Liver (tissue), 9 donors: ENCODE results near the gene C19orf81. TPM values are rescaled to one million over a fixed set of nuclear protein-coding genes. Genes with fewer than 3 reads are reported as not detected.

Experiments
- DNase-seq: peaks from one replicate; pipeline ENCODE4 v3.0.0-alpha.2; 2017; ENCODE audit warnings: low spot score
- H3K27ac ChIP-seq, 2 donors: one replicate each; pipeline ENCODE4 v1.7.0; 2013; ENCODE audit warnings: inconsistent platforms in 2 of 2, low read length in 2 of 2, control low read depth in 1 of 2, low read depth in 1 of 2, mild to moderate bottlenecking in 1 of 2
- H3K27me3 ChIP-seq, 4 donors: one replicate each; pipeline versions ENCODE4 v1.6.1 to v1.7.0; 2013; ENCODE audit warnings: low read length in 3 of 4, inconsistent platforms in 1 of 4, mild to moderate bottlenecking in 1 of 4, moderate library complexity in 1 of 4; ENCODE audit not compliant: control insufficient read depth in 4 of 4, insufficient read depth in 4 of 4
- H3K36me3 ChIP-seq, 4 donors: one replicate each; pipeline versions ENCODE4 v1.6.1 to v1.7.0; 2013; ENCODE audit warnings: low read length in 3 of 4, mild to moderate bottlenecking in 3 of 4, low read depth in 1 of 4, moderate library complexity in 1 of 4; ENCODE audit not compliant: control insufficient read depth in 4 of 4, insufficient read depth in 3 of 4
- H3K4me1 ChIP-seq, 4 donors: one replicate each; pipeline versions ENCODE4 v1.6.1 to v1.7.0; 2013; ENCODE audit warnings: low read length in 3 of 4, mild to moderate bottlenecking in 3 of 4, moderate library complexity in 1 of 4; ENCODE audit not compliant: control insufficient read depth in 4 of 4, insufficient read depth in 4 of 4
- H3K4me3 ChIP-seq, 3 donors: one replicate each; pipeline versions ENCODE4 v1.6.1 to v1.7.0; 2013; ENCODE audit warnings: low read length in 3 of 3, control low read depth in 1 of 3, low read depth in 1 of 3, mild to moderate bottlenecking in 1 of 3
- H3K9ac ChIP-seq, 2 donors: one replicate each; pipeline ENCODE4 v1.7.0; 2013; ENCODE audit warnings: low read length in 2 of 2, mild to moderate bottlenecking in 2 of 2, moderate library complexity in 2 of 2, control low read depth in 1 of 2, low read depth in 1 of 2
- H3K9me3 ChIP-seq, 4 donors: one replicate each; pipeline versions ENCODE4 v1.6.1 to v1.7.0; 2013; ENCODE audit warnings: low read length in 3 of 4; ENCODE audit not compliant: control insufficient read depth in 4 of 4
- ATF3 ChIP-seq: IDR thresholded peaks from 2 replicates; pipeline ENCODE4 v1.6.1; 2016; ENCODE audit warnings: antibody characterized with exemption
- CTCF ChIP-seq: fragments of 150-350 bp; IDR thresholded peaks from 2 replicates; pipeline ENCODE4 v1.5.1; 2017; ENCODE audit warnings: improper control_type of control experiment, low read depth, low read length; ENCODE audit not compliant: missing input control
- EGR1 ChIP-seq, 2 donors: IDR thresholded peaks; 2 replicates each; pipeline ENCODE4 v1.6.1; 2016 to 2018; ENCODE audit warnings: antibody characterized with exemption in 2 of 2, low read depth in 2 of 2
- FOXA2 ChIP-seq: IDR thresholded peaks from 2 replicates; pipeline ENCODE4 v1.6.1; 2016; ENCODE audit warnings: antibody characterized with exemption
- GABPA ChIP-seq, 2 donors: IDR thresholded peaks in 1 of 2; conservative IDR thresholded peaks in 1 of 2; 2 replicates each; pipeline ENCODE4 v1.6.1; 2016; ENCODE audit warnings: antibody characterized with exemption in 2 of 2, mild to moderate bottlenecking in 1 of 2, moderate library complexity in 1 of 2
- HNF4A ChIP-seq, 2 donors: conservative IDR thresholded peaks; 2 replicates each; pipeline ENCODE4 v1.6.1; 2016; ENCODE audit warnings: antibody characterized with exemption in 2 of 2, mild to moderate bottlenecking in 2 of 2
- HNF4G ChIP-seq: IDR thresholded peaks from 2 replicates; pipeline ENCODE4 v1.6.1; 2016; ENCODE audit warnings: antibody characterized with exemption
- JUND ChIP-seq, 2 donors: IDR thresholded peaks; 2 replicates each; pipeline ENCODE4 v1.6.1; 2016; ENCODE audit warnings: antibody characterized with exemption in 2 of 2
- MAX ChIP-seq: IDR thresholded peaks from 2 replicates; pipeline ENCODE4 v1.6.1; 2016; ENCODE audit warnings: antibody characterized with exemption
- NR2F2 ChIP-seq: IDR thresholded peaks from 2 replicates; pipeline ENCODE4 v1.6.1; 2016; ENCODE audit warnings: antibody characterized with exemption
- RAD21 ChIP-seq, 2 donors: IDR thresholded peaks; 2 replicates each; pipeline ENCODE4 v1.6.1; 2016; ENCODE audit warnings: antibody characterized with exemption in 2 of 2, mild to moderate bottlenecking in 2 of 2
- REST ChIP-seq: IDR thresholded peaks from 2 replicates; pipeline ENCODE4 v1.6.1; 2016; ENCODE audit warnings: antibody characterized with exemption, mild to moderate bottlenecking
- SP1 ChIP-seq: IDR thresholded peaks from 2 replicates; pipeline ENCODE4 v1.6.1; 2018; ENCODE audit warnings: antibody characterized with exemption, mild to moderate bottlenecking
- TAF1 ChIP-seq: conservative IDR thresholded peaks from 2 replicates; pipeline ENCODE4 v1.6.1; 2016; ENCODE audit warnings: antibody characterized with exemption, mild to moderate bottlenecking
- YY1 ChIP-seq: IDR thresholded peaks from 2 replicates; pipeline ENCODE4 v1.6.1; 2016; ENCODE audit warnings: antibody characterized with exemption, mild to moderate bottlenecking
- ZBTB33 ChIP-seq: IDR thresholded peaks from 2 replicates; pipeline ENCODE4 v1.6.1; 2016; ENCODE audit warnings: antibody characterized with exemption
- WGBS: extraction: QIAGEN DNeasy Blood & Tissue Kit; methylation state at CpG from one replicate; pipeline ENCODE4 v1.1.7; 2013; 5-methylcytosine and 5-hydroxymethylcytosine counted together
- polyA plus RNA-seq, 2 donors: library from polyadenylated mRNA; stranded (reverse) in 1 of 2; unstranded in 1 of 2; fragments of 200-250 nt in 1 of 2; fragments of >200 nt in 1 of 2; fragmentation: Nextera tagmentation in 1 of 2; extraction: Ambion mirVana in 1 of 2; gene quantifications; one replicate each; pipeline versions ENCODE4 v1.2.1 to v1.2.3, GENCODE V29; 2013 to 2015
- total RNA-seq, 2 donors: library from RNA; depleted of rRNA; stranded (reverse); fragments of >200 nt; gene quantifications; one replicate each; pipeline ENCODE4 v1.2.3, GENCODE V29; 2014
- donor health status: healthy.
- donor health status: healthy.
- donor health status: healthy.
- donor health status: healthy.
- donor health status: healthy.

The C19orf81 gene
- total and polyA plus RNA-seq, 4 donors, result not detected

GRCh38 chr19:50693064-50693975 lies 44.1 kb downstream of the C19orf81 start:
- H3K36me3 ChIP-seq, result no peaks in the 10 kb centered on the region
- peaks cover 0 to 11% (median 2%) of the 10 kb centered on the region in 4 donors for H3K27me3 ChIP-seq
- 9% methylated on average over 23 of the region's 23 CpGs for WGBS
- no peaks in the 10 kb centered on the region for H3K9me3 ChIP-seq
- H3K9ac ChIP-seq, result no peak overlapping the region
- no peak overlapping the region for H3K4me3 ChIP-seq
- no peaks in the 10 kb centered on the region for H3K4me1 ChIP-seq
- TF ChIP-seq CTCF (no peak), EGR1 (IDR thresholded peaks at IDR 0.05; ENCODE audit: low read depth in 2 of 2) (no peak), MAX (no peak), JUND (IDR thresholded peaks at IDR 0.05) (no peak), FOXA2 (no peak), GABPA (IDR thresholded peaks at IDR 0.05 in 1 of 2, conservative IDR thresholded peaks at IDR 0.05 in 1 of 2) (no peak), HNF4A (conservative IDR thresholded peaks at IDR 0.05) (no peak), REST (no peak), HNF4G (no peak), RAD21 (IDR thresholded peaks at IDR 0.05) (no peak), SP1 (no peak), ATF3 (no peak), TAF1 (no peak), NR2F2 (no peak), YY1 (no peak)
- H3K27ac ChIP-seq, result no peak overlapping the region
- DNase-seq, result no peak

- TF ChIP-seq NR2F2, result no peak
- TF ChIP-seq TAF1, result no peak
- TF ChIP-seq ZBTB33, result no peak
- Histone ChIP-seq H3K27ac (no peak overlapping the region), H3K9ac (no peak overlapping the region), H3K4me3 (no peak overlapping the region), H3K4me1 (no peaks in the 10 kb centered on the region), H3K9me3 (no peaks in the 10 kb centered on the region), H3K36me3 (no peaks in the 10 kb centered on the region), H3K27me3 (peaks cover 0 to 11% (median 1%) of the 10 kb centered on the region in 4 donors)
- WGBS, result 5% methylated on average over 51 of the region's 51 CpGs
- DNase-seq, result no peak
Measured at GRCh38 chr19:50694815-50695145, 45.5 kb downstream of the C19orf81 start.
